Small intestine (tissue), 7 donors: Measurements from ENCODE around the gene NFE2L1. TPM values are rescaled to one million over a fixed set of nuclear protein-coding genes. Genes with fewer than 3 reads are reported as not detected.
"Not testable (repeated sequence)": the region's sequence is repeated elsewhere in the genome, so short reads cannot be mapped to it uniquely, and the experiment has no call there.

Source experiments
- DNase-seq, 2 donors: peaks; one replicate each; pipeline versions ENCODE4 v3.0.0 to v3.0.0-alpha.2; 2013
- FAIRE-seq: peaks from 2 replicates; lab custom pipeline; 2012; peaks lifted over from hg19 to GRCh38; lab: Jason Lieb, UNC
- H3K27ac ChIP-seq, 3 donors: one replicate each; pipeline ENCODE4 v1.5.1; 2013; ENCODE audit warnings: low read length in 2 of 3, mild to moderate bottlenecking in 2 of 3, control low read depth in 1 of 3, inconsistent platforms in 1 of 3, low read depth in 1 of 3, moderate library complexity in 1 of 3
- H3K27me3 ChIP-seq, 3 donors: one replicate each; pipeline ENCODE4 v1.6.1; 2013; ENCODE audit warnings: low read length in 3 of 3, inconsistent platforms in 1 of 3; ENCODE audit not compliant: control insufficient read depth in 3 of 3, insufficient read depth in 3 of 3
- H3K36me3 ChIP-seq, 3 donors: one replicate each; pipeline ENCODE4 v1.6.1; 2013; ENCODE audit warnings: low read length in 3 of 3, inconsistent platforms in 1 of 3, low read depth in 1 of 3, mild to moderate bottlenecking in 1 of 3, moderate library complexity in 1 of 3; ENCODE audit not compliant: control insufficient read depth in 3 of 3, insufficient read depth in 2 of 3
- H3K4me1 ChIP-seq, 3 donors: one replicate each; pipeline ENCODE4 v1.6.1; 2013; ENCODE audit warnings: low read length in 2 of 3, inconsistent platforms in 1 of 3, low read depth in 1 of 3, mild to moderate bottlenecking in 1 of 3, moderate library complexity in 1 of 3; ENCODE audit not compliant: control insufficient read depth in 3 of 3, insufficient read depth in 2 of 3
- H3K4me3 ChIP-seq, 3 donors: one replicate each; pipeline ENCODE4 v1.5.1; 2013; ENCODE audit warnings: low read length in 3 of 3, control low read depth in 1 of 3, inconsistent platforms in 1 of 3, low read depth in 1 of 3, mild to moderate bottlenecking in 1 of 3, moderate library complexity in 1 of 3
- H3K9me3 ChIP-seq, 2 donors: one replicate each; pipeline ENCODE4 v1.6.1; 2013; ENCODE audit warnings: low read depth in 1 of 2, low read length in 1 of 2; ENCODE audit not compliant: control insufficient read depth in 2 of 2, insufficient read depth in 1 of 2
- WGBS, 3 donors: extraction: QIAGEN DNeasy Blood & Tissue Kit; methylation state at CpG; one replicate each; pipeline ENCODE4 v1.1.7; 2013; 5-methylcytosine and 5-hydroxymethylcytosine counted together
- polyA plus RNA-seq, 4 donors: library from polyadenylated mRNA; stranded (reverse) in 3 of 4; unstranded in 1 of 4; fragments of 200-250 nt in 3 of 4; fragments of 120-200 nt in 1 of 4; gene quantifications; one replicate each; pipeline versions ENCODE4 v1.2.1 to v1.2.3, GENCODE V29; 2013
- donor health status: healthy with polysubstance abuse.
- donor health status: control.
- donor health status: control.
- donor health status: Bipolar disorder and iron deficiency.
- donor health status: healthy.

Gene NFE2L1
- polyA plus RNA-seq, 4 donors = 52.1 to 110 (median 74.6) TPM

DNA sequence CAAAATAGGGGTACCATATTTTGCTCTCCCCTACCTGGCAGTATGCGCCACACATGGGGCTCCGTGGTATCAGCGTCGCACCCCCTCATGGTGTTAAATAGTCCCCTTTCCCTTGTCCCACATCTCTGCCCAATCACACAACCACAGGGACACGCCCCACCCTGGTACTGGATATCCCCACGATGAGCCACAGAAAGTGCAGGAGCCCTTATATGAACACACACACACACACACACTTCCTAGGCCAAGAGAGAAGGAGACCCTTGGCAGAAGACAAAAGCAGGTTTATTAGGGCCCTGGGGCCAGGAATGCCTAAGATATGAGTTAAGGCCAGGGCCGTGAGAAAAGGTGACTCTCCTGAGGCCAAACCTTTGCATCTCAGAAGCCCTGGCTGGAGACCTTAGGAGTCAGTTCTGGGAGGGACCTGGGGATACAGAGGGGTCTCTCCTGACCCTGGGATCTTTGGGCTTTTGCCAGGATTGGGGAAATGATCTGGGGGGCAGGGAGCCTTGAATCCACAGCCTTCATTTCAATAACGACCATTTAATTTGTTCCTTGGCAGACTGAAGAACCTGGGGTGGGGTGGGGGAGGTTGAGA lies 22.2 kb upstream of the NFE2L1 start:
- DNase-seq (no peak), FAIRE-seq (no peak)
- H3K4me3 ChIP-seq = peak overlapping the region in 1 of 3 donors; percentile 53
- no peaks in the 10 kb centered on the region for H3K36me3 ChIP-seq
- H3K4me1 ChIP-seq = peaks cover 0 to 31% (median 4%) of the 10 kb centered on the region in 3 donors
- WGBS, 3 donors = 25 to 35% (median 26%) methylated on average over 8 of the region's 8 CpGs
- no peaks in the 10 kb centered on the region for H3K9me3 ChIP-seq
- H3K27me3 ChIP-seq = peaks cover 0 to 44% (median 0%) of the 10 kb centered on the region in 3 donors
- no peak overlapping the region for H3K27ac ChIP-seq

DNA sequence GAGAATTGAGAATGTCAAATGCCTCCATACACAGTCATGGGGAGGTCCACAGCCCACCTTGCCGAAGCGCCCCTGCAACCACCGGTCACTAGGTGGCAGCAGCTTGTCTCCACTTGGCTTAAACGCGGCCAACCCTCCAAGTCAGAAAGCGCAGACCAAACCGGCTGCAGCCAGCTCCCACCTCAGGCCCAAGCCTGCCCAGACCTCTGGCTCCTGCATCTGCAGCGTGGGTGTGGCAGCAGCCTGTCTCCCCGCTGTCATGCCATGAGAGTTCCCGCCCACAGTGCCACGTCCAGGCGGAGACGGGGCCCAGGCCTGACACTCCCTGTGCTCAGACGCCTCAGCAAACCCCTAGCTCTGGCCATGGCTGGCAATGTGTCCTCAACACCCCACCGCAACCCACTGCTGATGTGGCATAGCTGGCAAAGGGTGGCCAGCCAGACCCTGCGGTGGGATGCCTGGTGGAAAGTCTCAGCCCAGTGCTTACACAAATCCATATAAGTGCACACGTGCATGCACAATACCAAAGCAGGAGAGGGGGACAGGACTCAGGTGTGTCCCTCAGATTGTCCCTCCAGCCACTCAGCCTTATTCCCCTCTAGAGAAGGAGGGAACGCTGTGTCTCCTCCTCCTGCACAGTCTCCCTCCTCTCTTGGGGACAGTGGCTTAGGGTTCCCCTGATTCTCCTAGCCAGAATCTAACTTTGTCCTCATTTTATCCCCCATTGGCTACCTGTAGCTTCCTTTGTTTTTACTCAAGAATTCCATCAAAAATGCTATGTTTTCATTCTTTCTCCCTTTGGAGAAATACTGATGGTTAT lies 21.4 kb upstream of the NFE2L1 start:
- Histone ChIP-seq H3K36me3 (no peaks in the 10 kb centered on the region), H3K4me1 (peaks cover 0 to 31% (median 4%) of the 10 kb centered on the region in 3 donors), H3K9me3 (no peaks in the 10 kb centered on the region), H3K27me3 (peaks cover 0 to 40% (median 0%) of the 10 kb centered on the region in 3 donors), H3K27ac (peak overlapping the region in 1 of 3 donors; percentile 3), H3K4me3 (no peak overlapping the region)
- no peak for FAIRE-seq
- peak; percentile 74 to 90 for DNase-seq
- 22 to 25% (median 24%) methylated on average over 17 to 18 of the region's 18 CpGs for WGBS, 3 donors

DNA sequence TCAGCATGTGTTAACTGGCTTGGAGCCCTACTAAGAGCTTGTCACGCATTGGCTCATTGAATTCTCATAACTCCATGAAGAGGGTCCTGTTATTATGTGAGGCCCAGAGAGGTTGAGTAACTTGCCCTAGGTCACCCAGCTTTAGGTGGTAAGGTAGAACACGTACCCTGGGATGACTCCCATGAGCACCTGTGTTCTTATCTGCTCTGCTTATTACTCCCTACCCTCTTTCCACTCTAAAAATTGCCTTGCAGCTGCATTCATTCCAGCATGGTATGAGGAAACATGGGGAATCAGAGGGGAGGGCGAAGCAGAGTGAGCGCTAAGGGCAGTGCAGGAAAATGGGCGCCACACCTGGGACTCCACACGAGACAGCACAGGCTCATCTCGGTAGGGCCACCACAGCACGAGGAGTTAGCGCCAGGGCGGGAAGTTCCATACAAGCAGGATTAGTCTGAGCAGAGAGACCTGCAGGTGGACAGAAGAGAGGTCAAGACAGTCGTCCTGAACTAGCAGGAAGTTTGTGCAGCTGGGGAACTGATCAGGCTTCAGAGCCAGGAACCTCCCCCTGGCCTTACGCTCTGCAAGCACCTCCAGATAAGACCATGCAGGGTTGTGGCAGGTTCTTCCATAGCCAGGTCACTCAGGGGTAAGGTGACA lies 20.7 kb upstream of the NFE2L1 start:
- H3K4me1 ChIP-seq = peaks cover 0 to 31% (median 4%) of the 10 kb centered on the region in 3 donors
- no peaks in the 10 kb centered on the region for H3K36me3 ChIP-seq
- DNase-seq (no peak), FAIRE-seq (no peak)
- H3K27me3 ChIP-seq = peaks cover 0 to 38% (median 0%) of the 10 kb centered on the region in 3 donors
- H3K4me3 ChIP-seq = no peak overlapping the region
- WGBS, 3 donors = 68 to 86% (median 76%) methylated on average over 12 of the region's 12 CpGs
- H3K9me3 ChIP-seq = no peaks in the 10 kb centered on the region
- no peak overlapping the region for H3K27ac ChIP-seq

DNA sequence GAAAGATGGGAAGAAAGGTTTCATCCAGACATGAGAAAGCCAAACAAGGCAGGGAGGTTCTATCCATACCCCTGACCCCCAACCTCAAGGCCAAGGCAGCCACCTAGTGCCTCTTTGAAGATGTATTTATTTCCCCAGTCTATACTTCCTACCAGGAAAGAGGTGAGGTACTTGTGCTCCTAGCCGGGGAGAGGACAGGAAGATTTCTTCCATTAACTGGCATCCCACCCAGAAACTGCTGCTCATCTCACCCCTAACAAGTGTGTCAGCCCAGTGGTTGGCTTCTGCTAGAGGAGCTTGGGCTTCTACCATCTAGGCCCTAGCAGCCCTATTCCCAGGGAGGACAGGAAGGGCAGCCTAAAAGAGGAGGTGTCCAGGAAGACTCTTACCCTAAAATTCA lies 19.4 kb upstream of the NFE2L1 start:
- WGBS, 3 donors = 76 to 93% (median 80%) methylated on average over 1 of the region's 1 CpG

DNA sequence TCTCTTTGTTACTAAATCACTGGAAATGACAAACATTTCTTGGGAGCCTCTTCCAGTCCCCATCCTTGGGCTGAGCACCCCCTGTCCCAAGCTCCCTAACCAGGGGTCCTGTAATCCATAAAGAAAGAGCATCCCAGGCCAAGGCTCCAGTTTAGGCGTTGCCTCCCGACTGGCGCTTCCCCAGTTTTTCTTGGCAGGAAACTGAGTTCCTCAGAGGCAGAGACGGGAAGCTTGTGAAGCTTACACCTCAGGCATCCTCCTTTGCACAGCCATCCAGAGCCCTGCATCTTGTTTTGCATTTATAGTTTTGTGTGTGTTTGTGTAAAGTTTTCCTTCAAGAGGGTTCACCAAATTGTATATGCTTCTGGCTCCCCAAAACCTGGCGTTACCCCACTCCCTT lies 17.6 kb upstream of the NFE2L1 start:
- H3K27ac ChIP-seq = no peak overlapping the region
- WGBS, 3 donors = 52 to 57% (median 54%) methylated on average over 5 of the region's 5 CpGs
- FAIRE-seq = no peak

More for the DNA sequence above, 19.4 kb upstream of the NFE2L1 start:
- H3K27me3 ChIP-seq = peaks cover 0 to 34% (median 0%) of the 10 kb centered on the region in 3 donors
- peaks cover 0 to 25% (median 4%) of the 10 kb centered on the region in 3 donors for H3K4me1 ChIP-seq
- H3K9me3 ChIP-seq = no peaks in the 10 kb centered on the region
- no peak overlapping the region for H3K4me3 ChIP-seq
- DNase-seq (no peak), FAIRE-seq (no peak)
- H3K36me3 ChIP-seq = peaks cover 0 to 3% (median 0%) of the 10 kb centered on the region in 3 donors
- no peak overlapping the region for H3K27ac ChIP-seq

DNA sequence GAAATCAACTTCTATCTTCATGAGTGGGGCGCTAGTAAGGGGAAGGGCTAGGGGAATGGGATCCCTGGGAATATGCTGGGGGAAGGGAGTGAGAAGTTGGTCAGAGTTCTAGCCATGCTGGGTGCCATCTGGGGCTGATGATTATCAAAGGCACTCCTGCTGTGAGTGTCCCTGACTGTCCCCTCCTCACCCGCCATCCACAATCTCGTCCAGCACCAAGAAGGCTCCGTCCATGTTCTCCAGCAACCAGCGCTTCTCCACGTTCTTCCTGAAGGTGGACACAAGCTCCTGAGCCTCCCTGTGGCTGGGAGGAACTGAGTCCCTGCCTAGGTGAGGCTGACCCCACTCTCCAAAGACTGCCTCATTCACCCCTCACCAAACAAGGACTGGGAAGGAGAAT lies 16.2 kb upstream of the NFE2L1 start:
- Histone ChIP-seq H3K4me3 (no peak overlapping the region), H3K9me3 (no peaks in the 10 kb centered on the region), H3K27ac (no peak overlapping the region), H3K4me1 (peaks cover 0 to 5% (median 2%) of the 10 kb centered on the region in 3 donors), H3K27me3 (peaks cover 0 to 35% (median 3%) of the 10 kb centered on the region in 3 donors), H3K36me3 (peaks cover 0 to 6% (median 0%) of the 10 kb centered on the region in 3 donors)
- 78 to 80% (median 78%) methylated on average over 6 of the region's 6 CpGs for WGBS, 3 donors
- FAIRE-seq (no peak), DNase-seq (no peak)

More for the DNA sequence above, 17.6 kb upstream of the NFE2L1 start:
- Histone ChIP-seq H3K27me3 (peaks cover 0 to 28% (median 0%) of the 10 kb centered on the region in 3 donors), H3K9me3 (no peaks in the 10 kb centered on the region), H3K4me3 (no peak overlapping the region), H3K4me1 (peaks cover 0 to 13% (median 2%) of the 10 kb centered on the region in 3 donors), H3K36me3 (peaks cover 0 to 3% (median 0%) of the 10 kb centered on the region in 3 donors)
- DNase-seq = no peak

DNA sequence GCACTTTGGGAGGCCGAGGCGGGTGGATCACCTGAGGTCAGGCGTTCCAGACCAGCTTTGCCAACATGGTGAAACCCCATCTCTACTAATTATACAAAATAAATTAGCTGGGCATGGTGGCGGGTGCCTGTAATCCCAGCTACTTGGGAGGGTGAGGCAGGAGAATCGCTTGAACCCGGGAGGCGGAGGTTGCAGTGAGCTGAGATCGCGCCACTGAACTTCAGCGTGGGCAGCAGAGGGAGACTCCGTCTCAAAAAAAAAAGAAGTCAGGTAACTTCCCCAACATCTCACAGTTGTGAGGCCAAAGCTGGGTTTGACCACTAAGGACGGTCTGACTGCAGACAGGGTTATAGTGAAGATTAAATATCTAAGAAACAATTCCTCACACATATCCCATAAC lies 13.4 kb upstream of the NFE2L1 start:
- not testable (repeated sequence) for FAIRE-seq, DNase-seq, H3K4me3 ChIP-seq, H3K27ac ChIP-seq, H3K36me3 ChIP-seq, H3K9me3 ChIP-seq
- H3K27me3 ChIP-seq = peaks cover 0 to 60% (median 7%) of the 10 kb centered on the region in 3 donors
- 81 to 84% (median 83%) methylated on average over 12 of the region's 12 CpGs for WGBS, 3 donors
- H3K4me1 ChIP-seq = peaks cover 0 to 11% (median 6%) of the 10 kb centered on the region in 3 donors

DNA sequence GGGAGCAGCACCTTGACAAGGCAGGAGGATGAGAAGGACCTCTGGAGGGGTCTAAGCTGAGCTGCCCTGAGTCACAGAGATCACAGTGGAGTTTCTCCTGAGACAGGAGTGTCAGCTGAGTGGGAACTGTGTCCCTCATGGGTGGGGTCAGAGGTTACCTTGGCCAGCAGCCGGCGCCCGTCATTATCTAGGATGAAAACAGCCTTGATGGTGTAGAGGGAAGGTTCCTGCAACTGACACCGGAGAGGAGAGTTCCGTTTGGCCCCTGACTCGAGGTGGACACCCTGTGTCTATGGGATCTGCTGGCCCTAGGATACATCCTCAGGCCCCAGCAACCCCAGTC lies 11.5 kb upstream of the NFE2L1 start:
- peaks cover 0 to 57% (median 7%) of the 10 kb centered on the region in 3 donors for H3K27me3 ChIP-seq
- WGBS, 3 donors = 7 to 37% (median 26%) methylated on average over 6 of the region's 6 CpGs
- H3K36me3 ChIP-seq = peaks cover 0 to 6% (median 0%) of the 10 kb centered on the region in 3 donors
- no peaks in the 10 kb centered on the region for H3K9me3 ChIP-seq
- H3K4me1 ChIP-seq = peaks cover 0 to 11% (median 6%) of the 10 kb centered on the region in 3 donors
- no peak for FAIRE-seq
- no peak for DNase-seq
- H3K27ac ChIP-seq = no peak overlapping the region
- H3K4me3 ChIP-seq = peak overlapping the region in 1 of 3 donors; percentile 60
